SK-N-SH (cell line): ENCODE measurements around the gene CDH13. TPM values are rescaled to one million over a fixed set of nuclear protein-coding genes. Genes with fewer than 3 reads are reported as not detected.

Experiments used
- CTCF ChIA-PET: fragments of 300-600, 350-600 bp; formaldehyde crosslinking; extraction: SDS; loops from one replicate; lab custom pipeline; 2021; lab: Yijun Ruan, JAX
- POLR2A ChIA-PET: fragments of 350-600 bp; sonication (Branson Sonifier 250); formaldehyde crosslinking; extraction: SDS; loops from one replicate; lab custom pipeline; 2020; ENCODE audit warnings: antibody characterized with exemption, inconsistent platforms; lab: Yijun Ruan, JAX
- DNase-seq: peaks from one replicate; pipeline ENCODE4 v3.0.0; 2012
- H2AFZ ChIP-seq: fragments of 200-600 bp; sonication (generic); 2 replicates; pipeline ENCODE4 v1.8.1; 2016; ENCODE audit warnings: antibody characterized with exemption, mild to moderate bottlenecking, low read depth
- H3F3A ChIP-seq: fragments of 200-600 bp; sonication (generic); replicated peaks from 2 replicates; pipeline ENCODE3; 2016; ENCODE audit warnings: antibody characterized with exemption, mild to moderate bottlenecking; ENCODE audit not compliant: insufficient read depth
- H3K27ac ChIP-seq, 2 experiments: fragments of 200-500 bp in 1 of 2; fragments of 200-600 bp in 1 of 2; sonication (Bioruptor generic) in 1 of 2; sonication (generic), shearing (Covaris generic) in 1 of 2; 2 replicates each; pipeline versions ENCODE4 v1.5.1 to v1.6.1; 2014 to 2016; ENCODE audit warnings: low read depth in 2 of 2, inconsistent platforms in 1 of 2, low read length in 1 of 2, mild to moderate bottlenecking in 1 of 2, mixed read lengths in 1 of 2
- H3K27me3 ChIP-seq: fragments of 200-600 bp; sonication (generic), shearing (Covaris generic); 2 replicates; pipeline ENCODE4 v1.6.1; 2016; ENCODE audit warnings: mixed run types; ENCODE audit not compliant: insufficient read depth
- H3K36me3 ChIP-seq, 2 experiments: fragments of 200-500 bp in 1 of 2; fragments of 200-600 bp in 1 of 2; sonication (Bioruptor generic) in 1 of 2; sonication (generic) in 1 of 2; replicated peaks in 1 of 2; 2 replicates each; pipeline versions ENCODE3 to v1.5.1; 2014 to 2016; ENCODE audit warnings: low read length in 1 of 2, mild to moderate bottlenecking in 1 of 2; ENCODE audit not compliant: insufficient read depth in 2 of 2, control insufficient read depth in 1 of 2
- H3K4me1 ChIP-seq, 2 experiments: fragments of 200-500 bp in 1 of 2; fragments of 200-600 bp in 1 of 2; sonication (Bioruptor generic) in 1 of 2; sonication (generic), shearing (Covaris generic) in 1 of 2; 2 replicates each; pipeline versions ENCODE4 v1.5.1 to v1.6.1; 2014 to 2016; ENCODE audit warnings: low read depth in 1 of 2, low read length in 1 of 2, mixed run types in 1 of 2; ENCODE audit not compliant: insufficient read depth in 2 of 2, control insufficient read depth in 1 of 2
- H3K4me2 ChIP-seq: fragments of 200-600 bp; sonication (generic), shearing (Covaris generic); 2 replicates; pipeline ENCODE4 v1.6.1; 2017; ENCODE audit warnings: mixed run types
- H3K4me3 ChIP-seq, 2 experiments: fragments of 200-500 bp in 1 of 2; fragments of 200-600 bp in 1 of 2; sonication (Bioruptor generic) in 1 of 2; sonication (generic), shearing (Covaris generic) in 1 of 2; 2 replicates each; pipeline versions ENCODE4 v1.5.1 to v1.8.1; 2014 to 2016; ENCODE audit warnings: low read depth in 2 of 2, inconsistent platforms in 1 of 2, low read length in 1 of 2, mild to moderate bottlenecking in 1 of 2, mixed read lengths in 1 of 2, moderate library complexity in 1 of 2
- H3K79me2 ChIP-seq: fragments of 200-600 bp; sonication (generic); 2 replicates; pipeline ENCODE4 v1.8.1; 2017; ENCODE audit warnings: mild to moderate bottlenecking; ENCODE audit not compliant: insufficient read depth
- H3K9ac ChIP-seq: fragments of 200-600 bp; sonication (generic); 2 replicates; pipeline ENCODE4 v1.6.1; 2017; ENCODE audit warnings: mixed run types
- H3K9me2 ChIP-seq: fragments of 200-600 bp; sonication (generic); 2 replicates; pipeline ENCODE4 v1.6.1; 2017; ENCODE audit warnings: mixed run types
- H3K9me3 ChIP-seq: fragments of 200-600 bp; sonication (generic); 2 replicates; pipeline ENCODE4 v1.6.1; 2017; ENCODE audit warnings: mixed run types, mild to moderate bottlenecking, moderate library complexity
- H4K20me1 ChIP-seq: fragments of 200-600 bp; sonication (generic); 2 replicates; pipeline ENCODE4 v1.6.1; 2017; ENCODE audit warnings: mild to moderate bottlenecking, mixed run types; ENCODE audit not compliant: insufficient read depth
- CHD2 ChIP-seq: fragments of 150-350 bp; IDR thresholded peaks from 2 replicates; pipeline ENCODE4 v1.6.1; 2018; ENCODE audit warnings: low read length; ENCODE audit not compliant: partially characterized antibody
- EZH2phosphoT487 ChIP-seq: fragments of 200-600 bp; sonication (generic); IDR thresholded peaks from 2 replicates; pipeline ENCODE4 v1.6.1; 2017; ENCODE audit warnings: low read depth, mixed run types, mild to moderate bottlenecking, antibody characterized with exemption, moderate library complexity, borderline replicate concordance
- FOXJ3 ChIP-seq: sonication (generic); formaldehyde crosslinking; IDR thresholded peaks from 2 replicates; pipeline ENCODE4 v1.5.1; 2020; ENCODE audit warnings: mild to moderate bottlenecking, missing genetic modification reagents
- GATA2 ChIP-seq: sonication (generic); formaldehyde crosslinking; IDR thresholded peaks from 2 replicates; pipeline ENCODE4 v1.5.0; 2020; ENCODE audit warnings: mild to moderate bottlenecking, missing genetic modification reagents
- JUND ChIP-seq: IDR thresholded peaks from 2 replicates; pipeline ENCODE4 v1.4.0; 2012
- NFIC ChIP-seq: IDR thresholded peaks from 2 replicates; pipeline ENCODE4 v1.4.0; 2012; ENCODE audit warnings: borderline replicate concordance
- SMC3 ChIP-seq: IDR thresholded peaks from 2 replicates; pipeline ENCODE4 v1.6.1; 2012; ENCODE audit warnings: low read depth, low read length, improper control_type of control experiment
- TEAD4 ChIP-seq: IDR thresholded peaks from 2 replicates; pipeline ENCODE4 v1.4.0; 2012; ENCODE audit warnings: mild to moderate bottlenecking, borderline replicate concordance; ENCODE audit not compliant: insufficient read depth
- WGBS: methylation state at CpG from one replicate; pipeline ENCODE4 v1.1.6; 2017; ENCODE audit warnings: low lambda C conversion rate; 5-methylcytosine and 5-hydroxymethylcytosine counted together
- polyA plus RNA-seq, 3 experiments: library from polyadenylated mRNA; depleted of rRNA; stranded (reverse); fragments of >200 nt; gene quantifications; 2 replicates each; pipeline ENCODE4 v1.2.3, GENCODE V29; 2012
- TF ChIP-seq, protein P1 (sequence below): IDR thresholded peaks from 2 replicates; pipeline ENCODE4 v1.4.0; 2012; ENCODE audit warnings: low read depth
- TF ChIP-seq, protein P2 (sequence below): IDR thresholded peaks from 2 replicates; pipeline ENCODE4 v1.4.0; 2012; ENCODE audit warnings: low read depth, borderline replicate concordance
- TF ChIP-seq, protein P3 (sequence below): fragments of 200-600 bp; sonication (generic); IDR thresholded peaks from 2 replicates; pipeline ENCODE4 v1.6.1; 2017; ENCODE audit warnings: antibody characterized with exemption, mild to moderate bottlenecking, moderate library complexity

Gene CDH13
- polyA plus RNA-seq, 1 of the 3 experiments (the other 2 are of a cell fraction), result 93.0 TPM

DNA sequence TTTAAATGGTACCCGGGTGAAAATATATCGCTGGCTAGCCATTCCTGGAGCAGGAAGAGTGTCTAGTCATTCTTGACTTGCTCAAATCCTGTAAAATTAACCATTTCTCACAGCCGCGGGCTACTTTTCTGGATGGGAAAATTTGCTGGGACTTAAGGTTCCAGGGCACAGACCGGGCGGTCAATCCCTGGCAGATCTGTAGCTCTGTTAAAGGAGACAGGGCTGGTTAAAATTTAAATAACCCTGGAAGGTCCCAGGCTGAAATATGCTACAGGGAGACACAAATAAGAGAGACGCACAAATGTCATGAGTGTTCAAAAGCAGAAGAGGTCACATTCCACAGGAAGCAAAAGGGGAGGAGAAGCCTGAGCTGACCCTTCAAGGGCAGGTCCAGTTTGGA lies 951.4 kb downstream of the CDH13 start:
- Histone ChIP-seq H2AFZ (no peak overlapping the region), H3K36me3 (no peaks in the 10 kb centered on the region), H3K79me2 (no peaks in the 10 kb centered on the region), H4K20me1 (no peaks in the 10 kb centered on the region), H3K9me3 (no peaks in the 10 kb centered on the region), H3K9me2 (no peaks in the 10 kb centered on the region), H3K4me1 (no peaks in the 10 kb centered on the region), H3K4me2 (no peak overlapping the region), H3K27me3 (no peaks in the 10 kb centered on the region), H3K4me3 (no peak overlapping the region), H3K9ac (no peak overlapping the region), H3K27ac (no peak overlapping the region), H3F3A (no peaks in the 10 kb centered on the region)
- DNase-seq, result no peak
- POLR2A ChIA-PET, result no interaction called here
- TF ChIP-seq EZH2phosphoT487, result no peak
- WGBS, result 48% methylated on average over 7 of the region's 7 CpGs
- CTCF ChIA-PET, result no interaction called here

DNA sequence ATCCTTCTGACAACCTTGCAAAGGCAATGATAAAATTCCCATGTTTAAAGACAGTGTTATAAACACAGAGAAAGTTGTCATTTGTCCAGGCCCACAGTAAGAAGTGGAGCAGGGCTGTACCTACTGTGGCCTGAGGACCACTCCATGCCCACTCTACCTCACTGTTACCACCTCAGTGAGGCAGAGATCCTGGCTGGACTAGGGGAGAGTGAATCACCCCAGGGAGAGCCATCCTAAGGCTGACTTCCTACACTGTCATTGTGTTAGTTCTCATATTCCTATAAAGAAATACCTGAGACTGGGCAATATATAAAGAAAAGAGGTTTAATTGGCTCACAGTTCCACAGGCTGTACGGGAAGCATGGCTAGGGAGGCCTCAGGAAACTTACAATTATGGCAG lies 952.3 kb downstream of the CDH13 start:
- no peaks in the 10 kb centered on the region for H3K4me1 ChIP-seq
- H3K9me3 ChIP-seq, result no peaks in the 10 kb centered on the region
- no peak overlapping the region for H2AFZ ChIP-seq
- H3K4me2 ChIP-seq, result no peak overlapping the region
- TF ChIP-seq JUND (no peak), GATA2 (CRISPR knock-in tag) (no peak), SMC3 (no peak), NFIC (no peak), CHD2 (no peak), TEAD4 (no peak), FOXJ3 (CRISPR knock-in tag) (no peak)
- TF ChIP-seq, protein P1, sequence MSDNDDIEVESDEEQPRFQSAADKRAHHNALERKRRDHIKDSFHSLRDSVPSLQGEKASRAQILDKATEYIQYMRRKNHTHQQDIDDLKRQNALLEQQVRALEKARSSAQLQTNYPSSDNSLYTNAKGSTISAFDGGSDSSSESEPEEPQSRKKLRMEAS, result no peak
- TF ChIP-seq, protein P2, sequence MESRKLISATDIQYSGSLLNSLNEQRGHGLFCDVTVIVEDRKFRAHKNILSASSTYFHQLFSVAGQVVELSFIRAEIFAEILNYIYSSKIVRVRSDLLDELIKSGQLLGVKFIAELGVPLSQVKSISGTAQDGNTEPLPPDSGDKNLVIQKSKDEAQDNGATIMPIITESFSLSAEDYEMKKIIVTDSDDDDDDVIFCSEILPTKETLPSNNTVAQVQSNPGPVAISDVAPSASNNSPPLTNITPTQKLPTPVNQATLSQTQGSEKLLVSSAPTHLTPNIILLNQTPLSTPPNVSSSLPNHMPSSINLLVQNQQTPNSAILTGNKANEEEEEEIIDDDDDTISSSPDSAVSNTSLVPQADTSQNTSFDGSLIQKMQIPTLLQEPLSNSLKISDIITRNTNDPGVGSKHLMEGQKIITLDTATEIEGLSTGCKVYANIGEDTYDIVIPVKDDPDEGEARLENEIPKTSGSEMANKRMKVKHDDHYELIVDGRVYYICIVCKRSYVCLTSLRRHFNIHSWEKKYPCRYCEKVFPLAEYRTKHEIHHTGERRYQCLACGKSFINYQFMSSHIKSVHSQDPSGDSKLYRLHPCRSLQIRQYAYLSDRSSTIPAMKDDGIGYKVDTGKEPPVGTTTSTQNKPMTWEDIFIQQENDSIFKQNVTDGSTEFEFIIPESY, result no peak
- TF ChIP-seq, protein P3, sequence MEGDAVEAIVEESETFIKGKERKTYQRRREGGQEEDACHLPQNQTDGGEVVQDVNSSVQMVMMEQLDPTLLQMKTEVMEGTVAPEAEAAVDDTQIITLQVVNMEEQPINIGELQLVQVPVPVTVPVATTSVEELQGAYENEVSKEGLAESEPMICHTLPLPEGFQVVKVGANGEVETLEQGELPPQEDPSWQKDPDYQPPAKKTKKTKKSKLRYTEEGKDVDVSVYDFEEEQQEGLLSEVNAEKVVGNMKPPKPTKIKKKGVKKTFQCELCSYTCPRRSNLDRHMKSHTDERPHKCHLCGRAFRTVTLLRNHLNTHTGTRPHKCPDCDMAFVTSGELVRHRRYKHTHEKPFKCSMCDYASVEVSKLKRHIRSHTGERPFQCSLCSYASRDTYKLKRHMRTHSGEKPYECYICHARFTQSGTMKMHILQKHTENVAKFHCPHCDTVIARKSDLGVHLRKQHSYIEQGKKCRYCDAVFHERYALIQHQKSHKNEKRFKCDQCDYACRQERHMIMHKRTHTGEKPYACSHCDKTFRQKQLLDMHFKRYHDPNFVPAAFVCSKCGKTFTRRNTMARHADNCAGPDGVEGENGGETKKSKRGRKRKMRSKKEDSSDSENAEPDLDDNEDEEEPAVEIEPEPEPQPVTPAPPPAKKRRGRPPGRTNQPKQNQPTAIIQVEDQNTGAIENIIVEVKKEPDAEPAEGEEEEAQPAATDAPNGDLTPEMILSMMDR, result no peak
- TF ChIP-seq, all 33 proteins: peak for 0
- ChIA-PET POLR2A (no interaction called here), CTCF (no interaction called here)
- 4% methylated on average over 1 of the region's 1 CpG for WGBS
- H3K27me3 ChIP-seq, result no peaks in the 10 kb centered on the region
- DNase-seq, result no peak
- H3K9ac ChIP-seq, result no peak overlapping the region
- H3K4me3 ChIP-seq, result no peak overlapping the region
- H4K20me1 ChIP-seq, result no peaks in the 10 kb centered on the region
- H3K36me3 ChIP-seq, result no peaks in the 10 kb centered on the region
- H3K27ac ChIP-seq, result no peak overlapping the region
- H3K9me2 ChIP-seq, result no peaks in the 10 kb centered on the region
- no peaks in the 10 kb centered on the region for H3K79me2 ChIP-seq
- no peaks in the 10 kb centered on the region for H3F3A ChIP-seq
